PC-9 (cell line): ENCODE data around the gene DDI2.

ENCODE experiments used
- CTCF ChIP-seq: fragments of 200-600 bp; sonication (generic); conservative IDR thresholded peaks from 2 replicates; pipeline ENCODE4 v1.6.1; 2017; ENCODE audit warnings: mixed run types, antibody characterized with exemption, mild to moderate bottlenecking, moderate library complexity
- EZH2 ChIP-seq: fragments of 200-600 bp; sonication (generic); IDR thresholded peaks from 2 replicates; pipeline ENCODE4 v1.8.0; 2017; ENCODE audit warnings: antibody characterized with exemption, low read depth

GRCh38 chr1:15622712-15623373 is 5.6 kb downstream of the DDI2 start:
- TF ChIP-seq EZH2 (no peak), CTCF (no peak)
